SIG-M5 treated with dmso at 0.1 percent for 504 hours (cell line): ENCODE results near the gene SHF.

Source experiments
- DNase-seq: peaks from one replicate; lab custom pipeline; 2025; ENCODE audit not compliant: unreplicated experiment; lab: John Stamatoyannopoulos, UW

The SHF gene

DNA sequence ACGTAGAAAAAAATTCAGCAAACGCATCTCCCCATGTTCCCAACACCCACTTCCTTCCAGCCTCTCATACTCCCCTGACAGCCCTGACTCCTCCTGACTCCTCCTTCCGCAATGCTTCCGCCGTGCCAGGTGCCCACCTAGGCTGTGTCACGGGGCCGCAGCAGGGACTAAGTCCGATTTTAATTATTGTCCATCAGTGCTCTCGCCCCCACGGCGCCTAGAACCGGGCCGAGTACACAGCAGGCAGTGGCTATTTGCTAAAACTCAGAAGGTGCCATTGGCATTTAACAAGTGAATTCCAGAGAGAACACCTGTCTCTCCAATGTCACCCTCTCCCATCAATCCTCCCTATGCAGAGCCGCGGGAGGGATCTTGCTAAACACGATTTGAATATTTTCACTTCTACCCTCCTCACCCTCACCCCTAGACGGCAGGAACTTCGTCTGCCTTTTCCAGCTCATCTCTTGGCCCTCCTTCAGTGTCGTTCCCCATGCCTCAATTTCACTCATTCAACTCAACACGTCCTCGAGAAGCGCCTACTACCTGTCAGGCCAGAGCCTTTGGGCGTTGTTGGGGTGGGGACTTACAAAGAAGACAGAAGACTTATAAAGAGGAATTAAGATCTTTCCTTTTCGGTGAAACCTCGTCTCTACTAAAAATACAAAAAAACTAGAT is 11.5 kb upstream of the SHF start:
- DNase-seq, result peak; percentile 15

DNA sequence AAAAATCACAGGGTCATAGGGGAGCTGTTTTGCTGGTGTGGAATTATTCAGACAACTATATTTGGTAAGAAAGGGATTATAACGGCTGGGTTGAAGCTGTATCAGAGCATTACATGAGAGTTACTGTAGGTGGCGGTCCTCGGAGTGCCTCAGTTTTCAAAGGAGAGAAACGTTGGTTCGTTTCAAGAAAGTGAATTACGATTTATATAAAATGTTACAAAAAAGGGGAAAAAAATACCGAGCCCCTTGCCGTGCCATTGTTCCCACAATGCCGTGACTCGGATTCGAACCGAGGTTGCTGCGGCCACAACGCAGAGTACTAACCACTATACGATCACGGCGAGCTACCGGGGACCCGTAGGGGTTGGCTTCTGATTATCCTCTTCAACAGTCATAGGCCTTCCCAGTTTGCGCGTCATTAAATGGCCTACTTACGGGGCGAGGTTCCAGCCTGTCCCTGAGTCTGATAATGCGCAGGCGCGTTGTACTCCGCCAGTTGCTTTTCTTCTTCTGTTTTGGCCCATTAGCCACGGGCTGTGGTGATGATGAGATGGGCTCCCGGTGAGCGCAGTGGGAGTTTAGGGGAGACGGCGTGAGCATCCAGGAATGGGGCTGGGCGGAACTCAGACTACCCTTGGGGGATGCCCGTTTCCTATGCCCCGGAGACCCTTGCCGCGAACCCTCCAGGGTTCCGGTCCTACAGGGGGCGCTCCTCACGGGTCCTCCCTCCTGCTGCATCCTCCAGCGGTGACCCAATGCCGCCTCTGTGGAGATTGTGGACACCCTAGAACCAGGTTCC is 10.8 kb upstream of the SHF start:
- DNase-seq, result peak; percentile 94

- no peak for DNase-seq
Observed at GRCh38 chr15:45197512-45197911, 9.7 kb upstream of the SHF start.

DNA sequence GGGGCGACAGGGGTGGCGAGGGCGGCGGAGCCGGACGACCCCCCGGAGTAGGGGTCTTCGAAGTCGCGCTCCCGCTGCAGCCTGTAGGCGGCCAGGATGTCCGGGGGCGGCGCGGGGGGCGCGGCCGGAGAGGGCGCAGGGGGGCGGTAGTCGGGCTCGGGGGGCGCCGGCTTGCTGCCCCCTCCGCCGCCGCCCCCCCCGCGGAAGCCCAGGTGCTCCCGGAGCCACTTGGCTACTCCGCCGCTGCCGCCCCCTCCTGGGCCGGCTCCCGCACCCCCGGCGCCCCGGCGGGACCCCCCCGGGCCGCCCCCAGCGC is 230 bp downstream of the SHF start:
- no peak for DNase-seq

DNA sequence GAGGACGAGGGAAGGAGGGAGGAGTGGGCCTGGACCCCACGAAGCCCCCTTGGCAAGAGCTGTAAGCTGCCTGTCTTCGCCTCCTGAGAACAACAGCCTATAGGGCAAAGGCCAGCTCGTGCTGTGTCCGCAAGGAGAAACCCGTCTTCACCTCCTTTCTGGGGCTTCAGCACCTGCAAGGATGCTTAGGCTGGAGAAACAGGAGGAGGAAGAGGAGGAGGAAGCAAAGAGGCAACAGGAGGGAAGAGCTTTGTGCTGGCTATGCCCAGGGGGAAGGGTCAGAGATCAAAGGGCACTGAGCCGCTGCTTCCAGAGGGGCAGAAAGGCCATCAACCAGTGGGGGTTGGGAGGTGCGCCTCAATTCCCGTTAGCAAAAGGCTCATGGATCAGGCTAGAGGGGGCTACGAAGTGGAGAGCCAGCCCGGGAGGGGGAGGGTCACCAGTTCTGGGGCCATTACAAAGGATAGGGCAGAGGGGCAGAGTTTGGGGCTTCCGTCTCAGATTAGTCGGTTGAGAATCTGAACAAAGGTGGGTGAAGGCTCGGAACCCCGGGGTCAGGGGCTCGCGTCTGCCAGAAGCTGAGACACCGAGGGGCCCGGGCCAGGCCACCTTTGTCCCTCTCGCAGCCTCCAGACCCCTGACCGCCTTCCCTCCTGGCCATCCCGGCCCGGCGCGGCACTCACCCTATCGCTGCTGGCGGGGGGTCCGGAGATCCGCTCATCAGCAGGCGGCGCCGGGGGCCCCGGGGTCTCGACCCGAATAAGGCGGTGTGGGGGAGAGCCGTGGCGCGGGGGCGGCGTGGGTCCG is 792 bp downstream of the SHF start:
- DNase-seq, result no peak

DNA sequence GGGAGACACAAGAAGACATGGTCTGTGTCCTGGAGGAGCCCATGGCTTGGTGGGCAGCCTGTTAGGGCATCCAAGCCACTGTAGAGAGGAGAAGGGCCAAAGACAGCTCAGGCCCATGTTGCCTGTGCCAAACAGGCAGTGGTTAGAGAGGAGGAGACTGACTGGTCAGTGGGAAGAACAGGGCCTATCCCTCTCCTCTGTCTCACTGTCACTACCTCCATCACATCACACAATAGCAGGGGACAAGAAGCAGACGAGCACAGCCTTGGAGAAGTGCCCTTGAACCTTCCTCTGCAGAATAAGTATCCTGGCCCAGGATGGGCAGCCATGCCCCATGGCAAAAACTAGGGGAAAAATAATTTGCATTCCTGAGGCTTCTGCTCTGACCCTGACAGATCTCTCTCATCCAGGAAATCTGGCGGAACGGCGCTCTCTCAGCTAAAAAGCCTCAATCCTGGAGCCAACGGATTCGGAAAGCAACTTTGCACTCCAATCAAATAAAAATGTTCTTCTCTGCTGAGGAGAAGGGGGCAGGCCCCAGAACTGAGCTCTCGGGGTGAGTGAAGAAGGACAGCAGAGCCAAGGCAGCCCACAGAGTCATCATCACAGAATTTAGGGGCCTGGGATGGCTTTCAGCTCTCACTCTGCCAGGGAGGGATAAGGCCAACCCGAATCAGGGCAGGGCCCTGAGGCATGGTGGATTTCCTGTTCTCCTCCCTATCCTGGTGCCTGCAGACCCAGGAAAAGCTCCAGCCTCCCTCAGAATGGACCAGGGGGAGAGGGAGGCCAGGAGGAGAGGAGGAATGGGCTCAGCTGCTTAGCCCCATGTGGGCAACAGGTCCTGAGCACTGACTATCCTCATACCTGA is 1.6 kb downstream of the SHF start:
- DNase-seq, result no peak

- DNase-seq, result no peak
Observed at GRCh38 chr15:45185069-45185779, 2.5 kb downstream of the SHF start.

GRCh38 chr15:45184562-45185041 is 3.2 kb downstream of the SHF start:
- no peak for DNase-seq

DNA sequence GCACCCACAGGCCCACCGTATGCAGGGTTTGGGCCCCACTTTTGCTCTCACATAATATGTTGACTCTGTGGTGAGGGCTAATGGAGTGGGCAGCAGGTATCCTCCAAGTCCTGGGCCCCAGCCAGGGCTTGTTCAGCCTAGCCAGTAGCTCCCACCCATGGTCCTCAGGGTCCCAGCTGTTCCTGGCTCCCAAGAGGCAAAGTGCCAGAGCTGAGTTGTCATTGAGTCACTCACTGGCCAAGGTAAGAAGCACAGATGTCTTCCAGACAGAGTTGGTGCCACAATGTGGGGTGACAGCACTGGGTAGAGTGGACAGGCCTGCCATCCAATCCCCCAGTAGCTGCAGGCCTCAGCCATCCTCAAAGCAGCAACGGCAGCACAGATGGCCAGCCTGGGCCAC is 4.3 kb downstream of the SHF start:
- no peak for DNase-seq

GRCh38 chr15:45182996-45183395 is 4.8 kb downstream of the SHF start:
- DNase-seq, result no peak

DNA sequence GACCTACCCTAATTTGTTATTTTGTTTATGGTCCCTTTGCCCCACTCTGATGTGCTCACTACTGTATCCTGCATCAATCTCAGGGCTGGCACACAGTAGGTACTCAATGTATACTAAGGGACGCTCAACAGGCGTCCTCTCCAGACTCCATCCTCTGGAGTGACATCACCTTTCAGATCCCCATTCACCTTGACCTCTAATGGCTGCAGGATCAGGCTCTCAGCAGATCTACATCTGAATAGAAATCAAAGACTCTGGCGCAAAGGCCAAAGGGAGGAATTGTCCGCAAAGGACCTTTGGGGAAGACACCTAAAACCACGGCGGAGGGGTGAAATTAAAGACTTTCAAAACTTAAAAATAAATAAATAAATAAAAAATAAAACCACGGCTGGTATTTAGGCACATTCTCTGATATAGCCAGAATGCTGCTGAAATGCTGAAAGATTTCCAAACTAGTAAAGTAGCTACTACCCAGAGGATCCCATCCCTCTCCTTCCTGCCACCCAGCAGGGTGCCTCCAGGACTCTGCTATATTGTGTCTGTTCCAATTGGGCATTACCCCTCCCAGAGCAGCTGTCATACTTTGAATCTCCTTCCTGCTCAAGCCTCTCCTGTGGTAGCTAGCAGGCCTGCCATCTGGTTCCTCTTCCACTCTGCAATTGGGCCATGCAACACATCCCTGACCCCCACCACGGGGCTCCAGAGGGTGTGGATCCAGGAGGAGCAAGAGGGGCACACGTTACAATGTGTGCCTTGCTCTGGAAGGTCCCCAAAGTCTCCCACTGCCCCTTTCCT is 6.1 kb downstream of the SHF start:
- no peak for DNase-seq

DNA sequence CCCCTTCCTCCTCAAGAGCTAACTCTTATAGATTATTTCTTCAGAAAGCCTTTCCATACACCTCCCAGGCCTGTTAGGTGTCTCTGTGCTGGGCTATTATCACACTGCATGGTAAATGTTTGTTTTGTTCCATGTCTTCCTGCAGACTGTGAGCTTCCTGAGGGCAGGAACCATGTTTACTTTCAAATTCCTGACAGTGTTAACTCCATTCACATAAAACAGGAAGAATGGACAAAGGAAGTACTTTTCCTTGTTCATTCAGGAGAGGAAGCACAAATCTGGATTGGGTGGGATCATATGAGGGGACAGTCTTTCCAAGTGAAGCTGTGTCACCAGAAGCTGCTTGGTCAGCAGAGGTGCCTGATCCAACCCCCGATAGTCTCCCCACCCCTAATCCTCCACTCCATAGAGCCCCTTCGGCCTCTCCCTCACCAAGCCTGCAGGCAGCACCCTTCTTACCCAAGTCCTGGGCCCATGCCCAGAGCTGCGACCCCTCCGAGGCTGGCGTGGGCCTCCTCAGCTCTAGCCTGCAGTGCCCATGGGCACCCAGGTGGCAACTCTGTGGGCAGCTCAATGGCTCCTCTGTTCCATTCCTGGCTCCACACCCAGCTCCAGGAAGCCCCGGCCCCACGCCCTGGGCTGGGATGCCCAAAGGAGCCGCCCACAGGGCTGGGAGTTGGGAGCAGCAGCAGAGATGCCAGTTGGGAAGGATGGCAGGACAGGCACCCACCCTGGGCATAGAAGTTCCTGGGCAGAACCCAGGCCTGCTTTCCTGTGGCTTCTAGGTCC is 6.9 kb downstream of the SHF start:
- DNase-seq, result no peak

DNA sequence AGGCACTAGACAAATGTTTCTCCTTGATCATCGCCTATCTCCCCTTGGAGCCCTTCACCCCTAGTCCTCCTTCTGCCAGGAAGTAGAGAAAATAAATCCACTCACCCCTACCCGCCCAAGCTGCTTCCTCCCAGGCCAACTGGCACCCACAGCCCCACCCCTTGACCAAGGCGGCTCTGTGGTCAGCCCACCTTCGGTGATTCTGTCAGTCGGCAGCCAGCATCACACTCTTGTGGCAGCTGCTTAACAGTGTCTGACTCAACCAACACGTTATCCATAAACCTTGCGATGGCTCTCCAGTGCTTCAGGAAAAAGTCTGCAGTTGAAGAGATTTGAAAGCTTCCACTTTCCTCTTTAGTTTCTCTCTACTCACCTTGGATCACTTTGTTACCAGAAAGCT is 7.6 kb downstream of the SHF start:
- DNase-seq, result no peak

DNA sequence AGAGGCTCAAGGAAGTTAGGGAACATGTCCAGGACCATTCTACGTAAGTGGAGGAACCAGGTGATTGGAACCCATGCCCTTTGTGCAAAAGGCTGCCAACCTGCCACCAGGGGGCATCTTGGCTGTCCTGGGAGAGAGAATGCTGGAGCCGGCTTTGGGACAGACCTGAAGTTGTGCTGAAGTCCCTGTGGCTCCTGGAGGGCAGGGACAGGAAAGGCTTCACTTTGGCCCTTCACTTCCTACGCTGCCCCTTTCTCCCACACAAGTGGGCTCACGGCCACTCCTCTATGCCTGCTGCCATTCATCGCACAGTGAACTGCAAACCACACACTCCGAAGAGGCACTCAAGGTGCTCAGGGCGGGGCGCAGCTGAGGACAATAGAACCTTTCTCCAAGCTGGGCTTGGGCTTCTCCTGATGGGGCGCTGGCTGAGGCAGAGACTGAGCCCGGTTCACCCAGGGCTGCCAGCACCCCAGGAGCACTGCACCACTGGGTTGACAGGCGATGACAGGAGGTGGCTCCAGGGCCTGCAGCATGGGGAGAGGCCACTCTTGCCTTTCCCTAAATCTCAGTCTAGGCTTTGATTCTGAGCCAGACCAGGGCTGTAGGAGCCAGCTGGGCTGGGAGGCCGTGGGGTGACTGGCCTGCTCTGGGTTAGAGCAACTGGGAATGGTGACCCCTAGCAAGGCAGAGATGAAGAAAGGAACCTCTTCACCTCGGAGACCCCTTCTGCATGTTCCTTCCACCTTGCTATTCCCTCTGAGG is 8.4 kb downstream of the SHF start:
- no peak for DNase-seq

GRCh38 chr15:45177285-45177684 is 10.5 kb downstream of the SHF start:
- no peak for DNase-seq

- DNase-seq, result no peak
Observed at GRCh38 chr15:45174577-45174976, 13.2 kb downstream of the SHF start.

DNA sequence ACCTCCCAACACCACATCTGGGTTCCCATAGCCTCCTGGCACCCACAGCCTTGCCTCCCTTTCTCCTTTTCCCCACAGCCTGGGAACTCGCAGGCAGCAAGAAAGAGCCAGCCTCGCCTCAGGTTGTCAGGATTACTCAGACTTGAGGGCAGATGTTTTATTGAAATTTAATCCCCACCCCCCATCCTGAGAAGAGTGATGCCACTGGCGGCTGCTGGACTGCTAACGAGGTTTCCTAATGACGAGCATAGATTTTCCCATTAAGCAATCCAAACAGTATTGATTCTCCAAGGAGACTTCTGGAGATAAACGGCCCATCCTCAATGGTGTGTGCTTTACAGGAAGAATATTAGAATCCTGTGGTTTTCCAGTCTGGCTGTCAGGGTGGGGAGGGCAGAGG is 13.7 kb downstream of the SHF start:
- no peak for DNase-seq

DNA sequence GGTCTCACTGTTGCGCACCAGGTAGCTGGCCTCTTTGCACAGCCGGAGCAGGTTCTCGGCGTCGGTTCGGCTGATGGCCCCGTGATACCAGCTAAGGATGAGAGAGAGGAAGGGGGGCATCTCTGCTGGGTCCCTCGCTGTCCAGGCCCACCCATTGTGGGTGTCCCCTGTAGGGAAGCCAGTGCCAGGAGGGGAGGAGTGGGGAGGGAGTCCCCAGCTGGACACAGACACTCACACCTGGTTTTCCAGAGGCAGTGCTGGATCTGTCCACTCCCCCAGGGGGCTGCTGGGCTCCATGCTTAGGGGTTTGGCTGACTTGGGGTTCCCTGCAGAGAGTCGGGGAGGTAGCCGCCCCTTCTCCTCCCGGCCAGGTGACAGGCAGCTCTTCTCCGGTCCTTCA is 15.9 kb downstream of the SHF start:
- no peak for DNase-seq
